Hepatocyte (in vitro differentiated cells): ENCODE data around the gene OR56B4.

Experiments used
- EZH2phosphoT487 ChIP-seq: fragments of 200-600 bp; sonication (generic); IDR thresholded peaks from one replicate; pipeline ENCODE4 v1.6.1; 2018; ENCODE audit warnings: antibody characterized with exemption, mild to moderate bottlenecking, low read depth, moderate library complexity; ENCODE audit not compliant: unreplicated experiment, severe bottlenecking
- TF ChIP-seq, protein P1 (sequence below): fragments of 200-600 bp; sonication (generic); IDR thresholded peaks from 2 replicates; pipeline ENCODE4 v1.5.1; 2016; ENCODE audit warnings: antibody characterized with exemption, mild to moderate bottlenecking; ENCODE audit not compliant: poor library complexity

DNA sequence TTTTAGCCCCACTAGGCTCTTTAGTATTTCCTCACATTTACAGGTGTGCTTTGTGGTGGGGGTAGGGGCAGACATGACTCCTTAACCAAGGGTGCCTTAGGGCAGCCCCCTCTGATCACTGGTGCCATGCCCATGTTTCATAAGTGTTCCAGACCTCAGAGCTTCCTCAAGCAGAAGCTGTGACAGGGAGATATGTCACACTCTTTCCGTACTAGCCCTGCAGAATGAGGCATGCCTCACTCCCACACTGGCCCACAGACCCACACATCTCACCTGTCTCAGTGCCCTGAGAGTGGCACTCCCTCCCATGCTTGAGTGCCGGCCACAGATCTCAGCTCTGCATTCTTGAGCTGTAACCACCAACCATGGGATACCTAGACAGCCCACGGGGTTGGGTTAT lies 22.9 kb upstream of the OR56B4 start:
- TF ChIP-seq EZH2phosphoT487 = no peak
- TF ChIP-seq, protein P1, sequence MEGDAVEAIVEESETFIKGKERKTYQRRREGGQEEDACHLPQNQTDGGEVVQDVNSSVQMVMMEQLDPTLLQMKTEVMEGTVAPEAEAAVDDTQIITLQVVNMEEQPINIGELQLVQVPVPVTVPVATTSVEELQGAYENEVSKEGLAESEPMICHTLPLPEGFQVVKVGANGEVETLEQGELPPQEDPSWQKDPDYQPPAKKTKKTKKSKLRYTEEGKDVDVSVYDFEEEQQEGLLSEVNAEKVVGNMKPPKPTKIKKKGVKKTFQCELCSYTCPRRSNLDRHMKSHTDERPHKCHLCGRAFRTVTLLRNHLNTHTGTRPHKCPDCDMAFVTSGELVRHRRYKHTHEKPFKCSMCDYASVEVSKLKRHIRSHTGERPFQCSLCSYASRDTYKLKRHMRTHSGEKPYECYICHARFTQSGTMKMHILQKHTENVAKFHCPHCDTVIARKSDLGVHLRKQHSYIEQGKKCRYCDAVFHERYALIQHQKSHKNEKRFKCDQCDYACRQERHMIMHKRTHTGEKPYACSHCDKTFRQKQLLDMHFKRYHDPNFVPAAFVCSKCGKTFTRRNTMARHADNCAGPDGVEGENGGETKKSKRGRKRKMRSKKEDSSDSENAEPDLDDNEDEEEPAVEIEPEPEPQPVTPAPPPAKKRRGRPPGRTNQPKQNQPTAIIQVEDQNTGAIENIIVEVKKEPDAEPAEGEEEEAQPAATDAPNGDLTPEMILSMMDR = no peak
